ENCODE data around the gene PRR14. TPM values are rescaled to one million over a fixed set of nuclear protein-coding genes. Genes with fewer than 3 reads are reported as not detected.
A peak's percentile ranks its signal among the peaks of the same experiment; 100 is the strongest.

The PRR14 gene
- total RNA-seq, 2 experiments from 2014 or later: 90.1 to 93.3 TPM

DNA sequence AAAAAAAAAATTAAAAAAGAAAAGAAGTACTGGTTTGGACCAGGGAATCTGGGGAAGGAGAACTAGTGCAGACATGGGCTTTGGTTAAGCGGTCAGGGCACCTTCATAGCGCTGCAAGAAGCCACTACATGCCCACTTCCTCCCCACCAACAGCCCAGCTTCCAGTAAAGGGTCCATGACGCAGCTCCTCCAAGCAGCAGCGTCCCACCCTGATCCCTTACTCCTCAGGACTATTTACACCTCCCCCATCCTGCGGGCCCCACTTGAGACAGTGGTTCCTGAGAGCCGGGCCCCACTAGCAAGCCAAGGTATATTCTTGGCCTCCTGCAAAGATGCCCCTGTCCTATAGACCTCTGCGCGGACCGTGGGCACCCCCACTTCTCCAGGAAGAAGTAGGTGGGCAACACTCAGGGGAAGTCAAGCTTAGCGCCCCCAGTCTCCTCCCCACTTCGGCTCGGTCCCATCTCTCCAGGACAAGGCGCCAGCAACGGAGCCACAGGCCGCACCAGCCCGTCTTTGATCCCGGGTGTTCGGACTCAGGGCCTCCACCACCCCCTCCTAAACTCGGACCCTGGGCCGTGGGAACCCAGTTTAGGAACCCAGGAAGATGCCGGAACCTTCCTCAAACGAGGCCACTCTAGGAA, 913 bp upstream of the PRR14 start:
- Mint-ChIP-seq H3K36me3 (peaks cover 18% of the 10 kb centered on the region), H3K27ac (peak overlapping the region; percentile 97), H3K4me3 (peak overlapping the region; percentile 97), H3K4me1 (peaks cover 27% of the 10 kb centered on the region), H3K9me3 (no peaks in the 10 kb centered on the region), H3K27me3 (no peaks in the 10 kb centered on the region)
- peak; percentile 22 for DNase-seq

DNA sequence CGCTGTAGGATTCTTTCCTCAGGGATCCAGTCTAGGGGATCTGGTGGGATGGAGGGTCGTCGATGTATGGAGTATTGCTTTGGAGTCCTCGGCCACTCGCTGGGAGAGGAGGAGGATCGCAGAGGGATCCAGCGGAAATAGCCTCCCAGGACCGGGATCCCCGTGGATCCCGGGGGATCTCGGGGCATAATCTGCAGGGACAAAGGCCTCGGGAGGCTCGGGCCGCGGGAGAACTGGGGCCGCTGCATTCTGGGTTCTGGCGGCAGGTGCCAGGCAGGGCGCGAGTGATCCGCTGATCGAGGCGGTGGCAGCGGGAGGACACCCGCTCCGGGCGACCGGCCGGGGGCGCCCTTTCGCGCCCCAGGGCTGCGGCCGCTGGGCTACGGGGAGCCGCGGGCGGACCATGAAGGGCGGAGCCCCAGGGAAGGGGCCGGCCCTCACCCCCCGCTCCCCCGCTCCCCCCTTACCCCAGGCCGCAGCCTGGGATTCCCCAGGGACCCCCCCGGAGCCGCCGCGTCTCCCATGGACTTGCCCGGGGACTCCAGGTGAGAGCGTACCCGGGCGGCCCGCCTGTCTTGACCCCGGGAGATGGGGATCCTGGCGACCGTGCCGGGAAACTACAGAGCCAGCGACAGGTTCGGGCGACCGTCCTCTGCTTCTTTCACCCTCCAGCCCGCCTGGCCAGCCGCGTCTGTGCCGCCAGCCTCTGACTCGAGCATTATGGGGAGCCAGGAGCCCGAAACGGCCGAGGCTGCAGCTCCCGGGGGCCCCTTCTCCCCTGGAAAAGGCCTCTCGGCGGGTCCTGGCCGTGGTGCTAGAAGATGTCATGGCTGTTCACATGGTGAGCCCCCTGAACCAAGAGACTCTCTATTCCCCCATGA, 604 bp downstream of the PRR14 start:
- Mint-ChIP-seq H3K4me3 (peak overlapping the region; percentile 97), H3K36me3 (peaks cover 28% of the 10 kb centered on the region), H3K27me3 (no peaks in the 10 kb centered on the region), H3K9me3 (no peaks in the 10 kb centered on the region), H3K27ac (peak overlapping the region; percentile 97), H3K4me1 (peaks cover 37% of the 10 kb centered on the region)
- DNase-seq: peak; percentile 89

DNA sequence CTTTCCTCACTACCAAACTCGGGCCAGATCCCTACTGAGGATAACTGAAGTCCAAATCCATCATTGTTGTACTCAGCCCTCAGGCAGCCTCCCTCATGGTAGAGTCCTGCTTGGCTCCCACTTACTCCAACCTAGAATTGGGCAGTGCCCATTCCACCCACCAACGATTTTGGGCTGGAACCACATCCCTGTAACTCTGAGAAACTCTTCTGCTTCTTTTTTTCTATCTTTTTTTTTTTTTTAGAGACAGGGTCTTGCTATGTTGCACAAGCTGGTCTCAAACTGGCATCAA, 1.2 kb downstream of the PRR14 start:
- Mint-ChIP-seq H3K36me3 (peaks cover 33% of the 10 kb centered on the region), H3K27ac (peak overlapping the region; percentile 91), H3K4me1 (peaks cover 41% of the 10 kb centered on the region), H3K27me3 (no peaks in the 10 kb centered on the region), H3K4me3 (peak overlapping the region; percentile 97), H3K9me3 (no peaks in the 10 kb centered on the region)
- no peak for DNase-seq

DNA sequence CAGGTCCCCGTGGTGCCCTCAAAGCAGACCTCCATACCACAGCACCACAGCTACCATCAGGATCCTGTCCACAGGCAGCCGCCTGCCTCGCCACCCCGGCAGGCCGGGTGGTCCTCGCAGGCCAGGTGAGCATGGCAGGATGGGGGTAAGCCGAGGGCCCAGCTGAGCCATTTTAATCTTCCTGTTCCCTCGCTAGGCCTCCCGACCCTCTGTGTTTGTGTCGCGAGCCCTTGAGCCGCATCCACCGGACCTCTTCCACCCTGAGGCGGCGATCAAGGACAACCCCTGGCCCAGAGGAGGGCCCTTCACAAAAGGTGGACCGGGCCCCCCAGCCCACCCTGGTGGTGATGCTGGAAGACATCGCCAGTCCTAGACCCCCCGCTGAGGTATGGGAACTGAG, 2.0 kb downstream of the PRR14 start:
- H3K27ac Mint-ChIP-seq: peak overlapping the region; percentile 91
- peaks cover 40% of the 10 kb centered on the region for H3K36me3 Mint-ChIP-seq
- H3K9me3 Mint-ChIP-seq: no peaks in the 10 kb centered on the region
- peaks cover 48% of the 10 kb centered on the region for H3K4me1 Mint-ChIP-seq
- DNase-seq: no peak
- H3K4me3 Mint-ChIP-seq: peak overlapping the region; percentile 97
- H3K27me3 Mint-ChIP-seq: no peaks in the 10 kb centered on the region

DNA sequence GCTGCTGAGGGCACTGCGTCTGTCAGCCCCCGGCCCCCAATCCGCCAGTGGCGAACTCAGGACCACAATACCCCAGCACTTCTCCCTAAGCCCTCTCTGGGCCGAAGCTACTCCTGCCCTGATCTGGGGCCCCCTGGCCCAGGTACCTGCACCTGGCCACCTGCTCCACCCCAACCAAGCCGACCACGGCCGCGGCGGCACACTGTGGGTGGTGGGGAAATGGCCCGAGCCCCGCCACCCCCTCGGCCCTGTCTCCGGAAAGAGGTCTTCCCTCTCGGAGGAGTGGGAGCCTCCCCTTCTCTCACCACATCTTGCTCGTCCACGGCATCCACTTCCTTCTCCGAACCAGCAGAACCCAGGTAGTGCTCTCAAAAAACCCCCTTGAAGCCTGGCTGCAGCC, 4.1 kb downstream of the PRR14 start:
- no peak for DNase-seq
- Mint-ChIP-seq H3K36me3 (peaks cover 40% of the 10 kb centered on the region), H3K4me3 (no peak overlapping the region), H3K4me1 (peaks cover 44% of the 10 kb centered on the region), H3K27me3 (no peaks in the 10 kb centered on the region), H3K27ac (no peak overlapping the region), H3K9me3 (no peaks in the 10 kb centered on the region)

DNA sequence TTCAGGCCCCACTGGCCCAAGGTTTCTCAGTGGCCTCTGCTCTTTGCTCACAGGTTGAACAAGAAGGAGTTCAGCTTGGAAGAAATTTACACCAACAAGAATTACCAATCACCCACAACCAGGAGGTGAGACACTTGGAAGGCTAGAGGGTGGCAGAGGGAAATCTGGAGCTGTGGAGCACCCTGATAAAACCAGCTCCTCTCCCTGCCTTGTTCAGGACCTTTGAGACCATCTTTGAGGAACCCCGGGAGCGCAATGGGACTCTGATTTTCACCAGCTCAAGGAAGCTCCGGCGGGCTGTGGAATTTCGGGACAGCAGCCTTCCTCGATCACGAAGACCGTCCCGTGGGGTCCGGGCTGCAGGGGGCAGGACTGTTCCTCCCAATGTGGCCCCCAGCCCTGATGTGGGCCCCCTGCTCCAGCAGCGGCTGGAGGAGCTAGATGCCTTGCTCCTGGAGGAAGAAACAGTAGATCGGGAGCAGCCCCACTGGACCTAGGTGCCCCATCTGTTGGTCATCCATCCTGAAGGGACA, 5.1 kb downstream of the PRR14 start:
- no peak for DNase-seq

DNA sequence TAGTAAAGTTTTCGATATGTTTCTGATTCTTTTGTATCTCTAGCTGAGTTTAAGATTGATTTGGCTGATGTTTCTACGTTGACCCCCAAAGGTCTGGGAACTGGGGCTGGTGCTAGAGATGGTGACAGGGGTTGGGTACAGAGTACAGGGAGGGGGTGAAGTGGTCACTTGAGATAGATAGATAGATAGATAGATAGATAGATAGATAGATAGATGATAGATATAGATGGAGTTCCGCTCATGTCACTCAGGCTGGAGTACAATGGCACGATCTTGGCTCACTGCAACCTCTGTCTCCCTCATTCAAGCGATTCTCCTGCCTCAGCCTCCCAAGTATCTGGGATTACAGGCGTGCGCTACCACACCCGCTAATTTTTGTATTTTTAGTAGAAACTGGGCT, 5.6 kb downstream of the PRR14 start:
- peaks cover 49% of the 10 kb centered on the region for H3K36me3 Mint-ChIP-seq
- H3K4me1 Mint-ChIP-seq: peaks cover 47% of the 10 kb centered on the region
- no peaks in the 10 kb centered on the region for H3K27me3 Mint-ChIP-seq
- no peak for DNase-seq
- H3K27ac Mint-ChIP-seq: peak overlapping the region; percentile 23
- no peaks in the 10 kb centered on the region for H3K9me3 Mint-ChIP-seq
- no peak overlapping the region for H3K4me3 Mint-ChIP-seq

More for the DNA sequence above, 5.1 kb downstream of the PRR14 start:
- Mint-ChIP-seq H3K9me3 (no peaks in the 10 kb centered on the region), H3K36me3 (peaks cover 45% of the 10 kb centered on the region), H3K27ac (no peak overlapping the region), H3K27me3 (no peaks in the 10 kb centered on the region), H3K4me3 (no peak overlapping the region), H3K4me1 (peaks cover 44% of the 10 kb centered on the region)

DNA sequence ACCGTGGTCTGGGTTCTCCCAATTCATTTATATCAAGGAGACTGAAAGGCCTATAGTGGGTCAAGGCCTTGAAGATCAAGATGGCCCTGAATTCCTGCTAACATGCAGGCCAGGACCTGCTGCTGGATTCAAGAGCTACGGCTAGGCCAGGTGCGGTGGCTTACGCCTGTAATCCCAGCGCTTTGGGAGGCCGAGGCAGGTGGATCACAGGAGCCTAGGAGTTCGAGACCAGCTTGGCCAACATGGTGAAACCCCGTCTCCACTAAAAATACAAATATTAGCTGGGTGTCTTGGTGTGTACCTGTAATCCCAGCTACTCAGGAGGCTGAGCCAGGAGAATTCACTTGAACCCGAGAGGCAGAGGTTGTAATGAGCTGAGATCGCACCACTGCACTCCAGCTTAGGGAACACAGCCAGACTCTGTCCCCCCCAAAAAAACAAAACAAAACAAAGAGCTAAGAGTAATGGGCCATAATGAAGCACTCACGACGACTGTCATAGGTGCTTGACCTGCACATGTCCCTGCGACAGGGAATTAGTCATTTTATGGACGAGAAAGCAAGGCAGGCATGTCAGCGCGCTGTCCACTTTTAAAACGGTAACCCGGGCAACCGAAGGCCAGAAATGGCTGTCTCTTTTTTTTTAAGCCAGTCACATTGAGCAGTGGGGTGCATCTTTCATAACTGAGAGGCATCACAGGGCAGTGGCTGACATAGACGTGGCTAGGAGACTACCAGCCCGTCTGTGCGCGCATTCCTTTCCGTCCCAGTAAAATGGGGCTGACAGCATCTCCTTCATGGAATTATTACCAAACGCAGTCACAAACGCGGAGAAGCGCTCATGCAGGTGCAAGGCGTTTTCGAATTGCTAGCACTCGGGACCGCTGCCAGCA, 6.5 kb downstream of the PRR14 start:
- H3K4me1 Mint-ChIP-seq: peaks cover 48% of the 10 kb centered on the region
- peaks cover 51% of the 10 kb centered on the region for H3K36me3 Mint-ChIP-seq
- H3K27me3 Mint-ChIP-seq: no peaks in the 10 kb centered on the region
- no peak for DNase-seq
- H3K4me3 Mint-ChIP-seq: peak overlapping the region; percentile 77
- no peaks in the 10 kb centered on the region for H3K9me3 Mint-ChIP-seq
- H3K27ac Mint-ChIP-seq: peak overlapping the region; percentile 87

DNA sequence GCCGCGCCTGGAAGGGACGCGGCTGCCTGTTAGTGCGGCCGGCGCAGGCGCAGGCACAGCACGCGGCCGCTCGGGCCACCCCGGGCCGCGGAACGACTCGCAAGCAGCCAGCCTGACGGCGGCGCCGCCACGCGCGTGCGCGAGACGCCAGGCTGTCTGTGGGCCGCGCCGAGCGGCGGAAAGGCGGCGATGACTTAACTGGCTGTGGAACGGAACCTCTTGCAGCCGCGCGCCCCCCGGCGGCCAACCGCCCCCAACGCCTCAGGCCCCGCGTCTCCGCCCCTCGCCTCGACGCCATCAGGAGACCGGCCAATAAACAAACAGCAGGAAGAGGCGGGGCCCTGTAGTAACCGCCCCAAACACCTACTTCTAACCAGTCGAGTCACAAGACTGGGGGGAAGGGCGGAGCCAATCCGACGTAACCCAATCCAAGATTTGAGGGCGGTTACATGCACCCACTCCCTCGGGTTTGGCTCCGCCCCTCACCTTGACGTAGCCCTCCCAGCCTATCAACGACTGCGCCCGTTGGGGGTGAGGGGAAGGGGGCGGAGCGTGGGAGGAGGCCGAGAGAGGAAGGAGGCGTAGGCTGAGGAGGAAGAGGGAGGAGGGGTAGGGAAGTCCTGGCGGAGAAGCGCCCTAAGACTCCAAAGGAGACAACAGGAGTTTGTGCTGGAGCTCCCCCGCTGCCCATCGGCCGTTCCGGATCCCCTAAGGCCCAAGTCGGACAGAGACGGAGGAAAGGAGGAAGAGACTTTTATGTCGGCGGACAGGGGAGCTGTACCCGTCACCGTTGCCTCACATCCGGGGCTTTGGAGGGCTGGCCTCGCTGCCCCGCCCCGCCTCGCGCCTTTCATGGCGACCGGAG, 7.3 kb downstream of the PRR14 start, which contains the start of gene FBRS:
Gene FBRS, plus strand, starts transcription at position 566 of the 865 bp plus-strand sequence. CDS start 1,088 bp downstream, outside the sequence.
- H3K27me3 Mint-ChIP-seq: no peaks in the 10 kb centered on the region
- H3K36me3 Mint-ChIP-seq: peaks cover 51% of the 10 kb centered on the region
- peaks cover 47% of the 10 kb centered on the region for H3K4me1 Mint-ChIP-seq
- peak; percentile 100 for DNase-seq
- peak within 1 kb of the TSS; percentile 100 for H3K27ac Mint-ChIP-seq
- H3K4me3 Mint-ChIP-seq: peak within 1 kb of the TSS; percentile 99
- H3K9me3 Mint-ChIP-seq: no peaks in the 10 kb centered on the region

DNA sequence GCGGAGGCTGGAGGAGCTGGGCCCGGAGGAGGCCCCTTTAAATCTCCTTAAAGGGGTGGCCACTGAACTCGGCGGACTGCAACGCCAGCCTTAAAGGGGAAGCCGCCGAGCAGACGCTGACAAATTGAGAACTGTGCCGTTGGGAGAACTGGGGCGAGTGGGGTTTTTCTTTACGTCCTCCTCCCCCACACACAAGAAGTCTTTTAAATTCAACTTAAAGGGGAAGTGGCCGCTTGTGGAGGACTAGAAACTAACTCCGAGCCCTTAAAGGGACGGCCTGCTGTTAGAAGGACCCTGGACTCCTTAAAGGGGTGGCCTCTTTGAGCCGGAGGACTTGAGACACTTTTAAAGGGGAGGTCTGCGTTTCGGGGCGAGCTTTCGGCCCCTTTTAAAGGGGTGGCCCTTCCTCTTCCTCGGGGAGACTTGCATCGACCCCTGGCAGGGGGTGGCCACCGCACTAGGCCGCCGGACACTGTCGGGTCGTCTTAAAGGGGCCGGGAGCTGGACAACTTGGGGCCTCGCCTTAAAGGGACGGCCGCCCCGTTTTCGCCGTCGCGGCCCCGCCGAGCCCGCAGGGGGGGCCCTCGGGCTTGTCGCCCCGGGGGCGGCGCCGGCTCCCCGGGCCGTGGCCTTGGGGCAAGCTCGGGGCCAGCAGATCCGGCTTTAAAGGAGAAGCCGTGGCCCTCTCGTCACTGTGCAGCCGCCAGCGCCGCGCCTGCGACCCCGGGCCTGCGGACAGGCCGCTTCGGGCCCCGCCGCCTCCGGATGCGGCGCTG, 8.2 kb downstream of the PRR14 start:
- Mint-ChIP-seq H3K27me3 (no peaks in the 10 kb centered on the region), H3K36me3 (peaks cover 58% of the 10 kb centered on the region), H3K4me3 (peak overlapping the region; percentile 99), H3K27ac (peak overlapping the region; percentile 100), H3K4me1 (peaks cover 54% of the 10 kb centered on the region), H3K9me3 (no peaks in the 10 kb centered on the region)
- no peak for DNase-seq

DNA sequence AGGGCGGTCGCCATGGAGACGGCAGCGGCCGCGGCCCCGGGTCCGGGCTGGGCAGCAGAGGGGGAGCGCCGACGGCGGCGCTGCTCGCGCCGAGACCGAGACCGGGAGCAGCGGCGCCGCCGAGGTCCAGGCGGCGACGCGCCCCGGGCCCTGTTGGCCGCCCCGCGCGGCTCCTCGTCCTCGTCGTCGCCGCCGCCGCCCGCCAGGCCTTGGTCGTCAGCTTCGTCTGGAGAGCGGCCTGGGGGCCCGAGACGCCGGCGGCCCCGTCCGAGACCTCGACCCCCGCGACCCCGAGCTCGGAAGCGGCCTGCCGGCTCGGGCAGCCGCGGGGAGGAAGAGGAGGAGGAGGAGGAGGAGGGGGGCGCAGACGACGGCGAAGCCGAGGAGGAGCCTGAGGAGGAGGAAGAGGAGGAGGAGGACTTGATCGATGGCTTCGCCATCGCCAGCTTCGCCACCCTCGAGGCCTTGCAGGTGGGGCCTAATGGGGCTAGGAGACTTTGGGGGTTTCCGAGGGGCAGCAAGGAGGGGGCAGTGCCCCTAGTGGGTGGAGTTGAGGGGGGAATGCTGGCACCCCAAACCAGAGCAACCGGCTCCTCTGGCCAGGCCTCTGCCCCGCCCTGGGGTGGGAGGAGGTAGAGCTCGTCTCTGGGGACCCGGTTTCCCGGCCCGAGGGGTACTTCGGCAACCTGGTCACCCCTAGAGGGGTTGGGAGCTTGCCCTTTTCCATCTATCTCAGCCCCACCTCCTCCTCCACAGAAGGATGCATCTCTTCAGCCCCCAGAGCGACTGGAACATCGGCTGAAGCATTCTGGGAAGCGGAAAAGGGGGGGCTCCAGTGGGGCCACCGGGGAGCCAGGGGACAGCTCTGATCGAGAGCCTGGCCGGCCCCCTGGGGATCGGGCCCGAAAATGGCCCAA, 9.0 kb downstream of the PRR14 start:
- peak; percentile 63 for DNase-seq
- Mint-ChIP-seq H3K27me3 (no peaks in the 10 kb centered on the region), H3K36me3 (peaks cover 60% of the 10 kb centered on the region), H3K27ac (peak overlapping the region; percentile 95), H3K9me3 (no peaks in the 10 kb centered on the region), H3K4me1 (peaks cover 52% of the 10 kb centered on the region), H3K4me3 (peak overlapping the region; percentile 94)

DNA sequence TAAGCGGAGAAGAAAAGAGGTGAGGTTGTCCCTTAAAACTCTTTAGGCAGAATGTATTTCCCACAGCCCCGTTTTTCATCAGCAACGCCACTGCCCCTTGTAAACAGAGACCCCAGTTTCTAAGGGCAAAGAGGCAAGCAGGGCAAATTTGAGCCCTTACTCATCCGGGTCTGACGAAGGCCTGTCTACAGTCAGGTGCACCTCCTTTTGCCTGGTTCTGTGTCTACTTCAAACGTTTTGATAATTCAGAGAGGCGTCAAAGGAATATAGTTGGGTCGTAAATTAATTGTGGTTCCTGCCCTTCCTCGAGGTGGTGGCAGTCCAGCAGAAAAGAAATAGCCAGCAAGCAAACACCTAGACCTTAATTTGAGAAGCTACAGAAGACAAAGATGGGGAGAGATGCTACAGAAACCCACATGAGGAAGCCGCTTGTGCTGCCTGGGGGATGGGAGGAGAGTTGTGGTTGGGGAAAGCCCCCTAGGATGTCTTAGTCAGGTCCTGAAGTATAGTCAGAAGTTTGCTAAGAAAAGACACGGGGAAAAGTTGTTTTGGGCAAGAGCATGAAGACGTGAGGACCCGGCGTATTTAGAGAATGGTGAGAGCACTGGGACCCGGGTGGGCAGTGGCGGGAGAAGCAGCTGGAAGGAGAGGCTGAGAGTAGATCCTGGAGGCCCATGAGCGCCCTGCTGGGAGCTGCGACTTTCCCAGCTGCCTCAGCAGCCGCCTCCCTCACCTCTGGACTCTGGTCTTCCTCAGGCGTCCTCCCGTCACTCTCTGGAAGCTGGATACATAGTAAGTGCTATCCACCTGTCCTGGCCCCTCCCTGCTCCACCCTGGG, 9.9 kb downstream of the PRR14 start:
- H3K36me3 Mint-ChIP-seq: peaks cover 61% of the 10 kb centered on the region

More for the DNA sequence above, 9.9 kb downstream of the PRR14 start:
- DNase-seq: peak; percentile 82
- Mint-ChIP-seq H3K27ac (peak overlapping the region; percentile 95), H3K4me1 (peaks cover 48% of the 10 kb centered on the region), H3K27me3 (no peaks in the 10 kb centered on the region), H3K4me3 (peak overlapping the region; percentile 94), H3K9me3 (no peaks in the 10 kb centered on the region)
